BLaER1 (cell line): Measurements from ENCODE around the gene NUAK1.
"Not testable (repeated sequence)": the region's sequence is repeated elsewhere in the genome, so short reads cannot be mapped to it uniquely, and the experiment has no call there.

Experiments used
- H3K27ac ChIP-seq: shearing (Covaris generic); formaldehyde crosslinking; 2 replicates; pipeline ENCODE4 v1.8.1; 2022
- H3K27me3 ChIP-seq: shearing (Covaris generic); formaldehyde crosslinking; 2 replicates; pipeline ENCODE4 v1.8.1; 2022
- H3K36me3 ChIP-seq: shearing (Covaris generic); formaldehyde crosslinking; 2 replicates; pipeline ENCODE4 v1.8.1; 2022
- H3K4me1 ChIP-seq: shearing (Covaris generic); formaldehyde crosslinking; 2 replicates; pipeline ENCODE4 v1.8.1; 2022
- H3K4me2 ChIP-seq: shearing (Covaris generic); formaldehyde crosslinking; 2 replicates; pipeline ENCODE4 v1.8.1; 2022
- H3K4me3 ChIP-seq: shearing (Covaris generic); formaldehyde crosslinking; 2 replicates; pipeline ENCODE4 v1.8.1; 2022
- H3K9ac ChIP-seq: shearing (Covaris generic); formaldehyde crosslinking; 2 replicates; pipeline ENCODE4 v1.8.1; 2022
- H3K9me3 ChIP-seq: shearing (Covaris generic); formaldehyde crosslinking; 2 replicates; pipeline ENCODE4 v1.8.1; 2022
- H4K20me1 ChIP-seq: shearing (Covaris generic); formaldehyde crosslinking; 2 replicates; pipeline ENCODE4 v1.8.1; 2022
- Cebpa-rat ChIP-seq: shearing (Covaris generic); IDR thresholded peaks from 2 replicates; pipeline ENCODE4 v1.8.1; 2022

NUAK1 gene

DNA sequence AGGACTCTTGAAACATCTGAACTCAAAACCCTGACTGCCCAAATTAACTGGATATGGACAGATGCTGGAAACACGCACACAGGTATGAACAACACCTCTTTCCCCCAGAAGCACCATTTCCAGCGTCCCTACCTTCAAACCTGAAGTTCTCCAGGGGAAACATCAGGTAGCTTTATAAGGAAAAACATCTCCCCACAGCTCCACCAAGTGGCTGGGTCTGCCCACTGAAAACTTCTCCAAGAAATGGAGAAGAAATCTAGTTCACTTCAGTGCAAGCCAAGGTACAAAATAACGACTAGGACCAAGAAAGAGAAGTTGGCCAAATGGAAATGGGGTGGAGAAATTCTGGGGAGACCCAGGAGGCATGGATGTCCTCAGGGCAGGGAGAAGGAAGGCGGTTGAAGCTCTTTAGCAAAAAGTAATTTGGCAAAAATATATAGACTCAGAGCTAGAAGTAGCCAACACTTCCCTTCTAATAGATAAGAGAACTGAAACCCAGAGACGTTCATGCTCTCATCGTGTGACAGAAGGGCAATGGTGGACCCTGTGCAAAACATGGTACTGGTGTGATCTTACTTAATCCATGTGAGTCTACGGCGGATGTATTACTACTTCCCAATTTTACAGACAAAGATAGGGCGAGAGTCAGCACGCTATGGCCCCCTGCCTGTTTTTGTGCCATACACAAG, 10.5 kb upstream of the NUAK1 start:
- Histone ChIP-seq H3K9ac (no peak overlapping the region), H4K20me1 (no peaks in the 10 kb centered on the region), H3K27ac (no peak overlapping the region), H3K27me3 (no peaks in the 10 kb centered on the region), H3K4me3 (no peak overlapping the region), H3K4me1 (no peaks in the 10 kb centered on the region), H3K9me3 (no peaks in the 10 kb centered on the region), H3K36me3 (no peaks in the 10 kb centered on the region), H3K4me2 (no peak overlapping the region)
- TF ChIP-seq Cebpa-rat: no peak

DNA sequence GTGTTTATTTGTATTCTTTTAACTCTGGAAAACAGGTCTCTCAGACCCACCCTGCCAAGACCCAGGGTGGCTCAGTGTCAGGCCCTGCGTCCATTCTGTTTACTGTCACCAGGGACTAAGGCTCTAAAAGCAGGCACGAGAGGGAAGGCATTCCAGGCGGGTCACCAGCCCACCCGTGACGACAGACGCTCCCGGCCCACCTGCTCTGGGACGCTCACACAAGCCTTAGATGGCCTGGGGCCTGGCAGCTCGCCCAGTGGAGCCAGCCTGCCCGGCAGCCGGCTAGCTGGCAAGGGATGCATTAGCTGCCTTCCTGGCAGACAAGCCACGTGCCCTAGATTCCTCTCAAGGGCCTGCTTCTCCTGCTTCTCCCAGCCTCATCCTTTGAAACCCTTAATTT, 9.2 kb upstream of the NUAK1 start:
- Histone ChIP-seq H3K9ac (no peak overlapping the region), H4K20me1 (no peaks in the 10 kb centered on the region; the same call in 1 of the 2 replicates), H3K4me1 (0 out of 2 replicates have a peak, but pooled peaks cover under 1% of the 10 kb centered on the region), H3K27me3 (no peaks in the 10 kb centered on the region), H3K36me3 (no peaks in the 10 kb centered on the region), H3K4me3 (no peak overlapping the region), H3K9me3 (no peaks in the 10 kb centered on the region), H3K27ac (no peak overlapping the region), H3K4me2 (no peak overlapping the region)
- no peak for TF ChIP-seq Cebpa-rat

DNA sequence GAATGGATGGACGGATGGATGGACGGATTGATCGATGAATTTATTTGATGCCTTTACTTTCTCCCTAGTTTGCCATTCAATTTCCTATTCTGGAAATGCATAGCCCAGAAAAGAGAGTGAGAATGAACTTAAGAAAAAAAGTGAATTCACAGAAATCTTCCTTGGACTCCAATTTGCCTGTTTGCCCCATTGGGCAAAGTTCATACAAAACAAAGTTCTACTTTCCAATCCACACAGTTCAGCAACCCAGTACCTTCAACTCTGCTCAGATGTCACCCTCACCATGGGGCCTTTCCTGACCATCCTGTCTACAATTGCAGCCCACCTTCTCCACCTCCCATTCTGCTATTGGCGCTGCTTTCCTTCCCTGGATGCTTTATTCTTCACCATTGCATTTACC, 8.2 kb upstream of the NUAK1 start:
- H3K4me3 ChIP-seq: no peak overlapping the region
- peaks cover 10% of the 10 kb centered on the region; the same call in 1 of the 2 replicates for H3K4me1 ChIP-seq
- TF ChIP-seq Cebpa-rat: no peak
- H4K20me1 ChIP-seq: no peaks in the 10 kb centered on the region; the same call in 1 of the 2 replicates
- no peaks in the 10 kb centered on the region for H3K9me3 ChIP-seq
- no peaks in the 10 kb centered on the region for H3K36me3 ChIP-seq
- H3K27ac ChIP-seq: no peak overlapping the region
- no peak overlapping the region for H3K4me2 ChIP-seq
- no peak overlapping the region for H3K9ac ChIP-seq
- H3K27me3 ChIP-seq: no peaks in the 10 kb centered on the region

DNA sequence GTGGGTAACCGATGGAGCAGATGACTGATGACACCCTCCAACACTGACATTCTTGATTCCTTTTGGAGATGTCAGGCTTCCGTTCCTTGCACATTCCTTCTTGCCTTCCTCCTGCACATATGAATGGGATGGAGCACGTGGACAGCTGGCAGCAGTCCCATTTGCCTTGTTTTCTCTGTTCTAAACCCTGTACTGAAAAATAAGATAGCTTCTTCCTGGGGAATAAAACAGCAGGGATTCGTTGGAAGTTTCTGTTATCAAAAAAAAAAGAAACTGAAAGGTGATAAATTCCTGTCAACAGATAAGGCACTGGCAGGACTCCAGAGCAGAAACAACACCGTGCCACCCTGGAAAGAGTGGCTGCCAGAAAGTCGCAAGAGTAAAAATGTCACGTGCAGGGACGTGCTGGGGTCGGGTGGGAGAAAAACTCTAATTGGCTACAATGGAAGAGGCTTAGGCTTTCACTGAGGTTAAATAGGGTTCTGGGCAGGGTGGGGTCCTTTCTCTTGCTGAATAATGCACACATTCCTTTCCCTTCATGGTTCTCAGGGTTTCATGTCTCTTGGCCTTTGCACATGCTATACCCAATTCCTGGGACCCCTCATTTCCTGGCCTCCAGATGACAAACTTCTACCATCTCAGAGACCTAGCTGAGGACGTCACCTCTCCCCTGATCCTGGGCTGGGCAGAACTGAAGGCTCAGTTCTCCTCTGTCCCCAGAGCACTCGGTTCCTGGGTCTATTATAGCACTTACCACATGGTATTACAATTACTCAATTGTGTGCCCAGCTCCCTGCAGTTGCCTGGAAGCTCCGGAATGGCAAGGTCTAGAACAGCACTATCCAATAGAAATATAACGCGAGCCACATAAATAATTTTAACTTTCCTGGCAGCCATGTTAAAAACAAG, 7.0 kb upstream of the NUAK1 start:
- Histone ChIP-seq H3K9me3 (no peaks in the 10 kb centered on the region), H3K27ac (no peak overlapping the region), H4K20me1 (peaks cover 8% of the 10 kb centered on the region; the same call in 1 of the 2 replicates), H3K4me1 (peaks cover 20% of the 10 kb centered on the region), H3K4me2 (no peak overlapping the region), H3K9ac (no peak overlapping the region), H3K27me3 (no peaks in the 10 kb centered on the region), H3K4me3 (no peak overlapping the region), H3K36me3 (no peaks in the 10 kb centered on the region)
- TF ChIP-seq Cebpa-rat: no peak

DNA sequence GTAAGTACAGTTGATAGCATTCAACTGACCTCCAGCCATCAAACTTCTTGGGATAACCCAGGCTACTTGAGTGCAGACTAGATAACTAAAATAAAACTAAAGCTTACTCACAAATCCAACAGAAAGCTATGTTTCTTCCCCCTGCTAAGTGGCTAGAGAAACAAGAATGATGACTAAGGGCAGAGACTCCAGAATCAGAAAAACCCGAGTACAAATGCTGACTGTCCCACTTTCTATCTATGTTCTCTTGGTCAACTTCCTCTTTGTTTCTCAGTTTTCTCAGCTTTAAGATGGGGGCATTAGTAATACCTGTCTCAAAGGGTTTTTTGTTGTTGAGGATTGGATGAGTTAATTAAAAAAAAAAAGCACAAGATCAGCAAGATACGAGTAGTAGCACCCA, 6.1 kb upstream of the NUAK1 start:
- Histone ChIP-seq H3K27me3 (no peaks in the 10 kb centered on the region; the same call in 1 of the 2 replicates), H3K9me3 (no peaks in the 10 kb centered on the region), H3K27ac (no peak overlapping the region), H3K4me1 (peaks cover 30% of the 10 kb centered on the region), H3K36me3 (no peaks in the 10 kb centered on the region), H3K4me2 (no peak overlapping the region), H3K9ac (no peak overlapping the region), H3K4me3 (no peak overlapping the region), H4K20me1 (peaks cover 8% of the 10 kb centered on the region; the same call in 1 of the 2 replicates)
- no peak for TF ChIP-seq Cebpa-rat

DNA sequence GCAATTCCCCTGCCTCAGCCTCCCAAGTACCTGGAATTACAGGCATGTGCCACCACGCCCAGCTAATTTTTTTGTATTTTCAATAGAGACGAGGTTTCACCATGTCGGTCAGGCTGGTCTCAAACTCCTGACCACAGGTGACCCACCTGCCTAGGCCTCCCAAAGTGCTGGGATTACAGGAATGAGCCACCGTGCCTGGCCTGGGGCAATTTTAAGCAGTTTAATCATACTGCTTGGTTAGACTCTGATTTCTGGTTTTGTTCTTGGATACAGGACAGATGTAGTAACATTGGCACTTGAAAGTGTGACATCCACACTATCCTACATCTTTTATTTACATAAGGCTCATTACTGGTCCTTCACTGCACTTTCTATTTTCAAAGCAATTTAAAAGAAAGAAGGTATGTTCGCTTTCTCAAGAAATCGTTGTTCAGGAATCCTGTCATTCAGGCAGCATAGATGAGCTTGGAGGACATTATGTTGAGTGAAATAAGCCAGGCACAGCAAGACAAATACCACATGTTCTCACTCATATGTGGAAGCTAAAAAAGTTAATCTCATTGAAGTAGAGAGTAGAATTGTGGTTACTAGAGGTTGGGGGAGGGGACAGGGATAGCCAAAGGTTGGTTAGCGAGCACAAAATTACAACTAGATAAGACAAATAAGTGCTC, 4.0 kb upstream of the NUAK1 start:
- Histone ChIP-seq H3K27ac (no peak overlapping the region), H3K9ac (no peak overlapping the region), H3K27me3 (peaks cover 10% of the 10 kb centered on the region), H3K4me1 (peaks cover 41% of the 10 kb centered on the region), H3K9me3 (no peaks in the 10 kb centered on the region), H3K4me3 (no peak overlapping the region), H3K36me3 (no peaks in the 10 kb centered on the region), H3K4me2 (peak overlapping the region; percentile 7), H4K20me1 (peaks cover 8% of the 10 kb centered on the region; the same call in 1 of the 2 replicates)
- TF ChIP-seq Cebpa-rat: no peak

DNA sequence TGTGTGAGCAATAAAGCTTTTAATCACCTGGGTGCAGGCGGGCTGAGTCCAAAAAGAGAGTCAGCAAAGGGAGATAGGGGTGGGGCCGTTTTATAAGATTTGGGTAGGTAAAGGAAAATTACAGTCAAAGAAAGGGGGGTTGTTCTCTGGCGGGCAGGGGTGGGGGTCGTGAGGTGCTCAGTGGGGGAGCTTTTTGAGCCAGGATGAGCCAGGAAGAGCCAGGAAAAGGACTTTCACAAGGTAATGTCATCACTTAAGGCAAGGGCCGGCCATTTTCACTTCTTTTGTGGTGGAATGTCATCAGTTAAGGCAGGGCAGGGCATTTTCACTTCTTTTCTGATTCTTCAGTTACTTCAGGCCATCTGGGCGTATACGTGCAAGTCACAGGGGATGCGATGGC, 3.2 kb upstream of the NUAK1 start:
- Histone ChIP-seq H3K4me1 (peaks cover 48% of the 10 kb centered on the region), H3K27me3 (peaks cover 18% of the 10 kb centered on the region), H3K4me2 (peak overlapping the region; percentile 7; the same call in 1 of the 2 replicates)
- not testable (repeated sequence) for H3K9ac ChIP-seq, H3K9me3 ChIP-seq, H3K36me3 ChIP-seq, H3K4me3 ChIP-seq, H3K27ac ChIP-seq, H4K20me1 ChIP-seq

DNA sequence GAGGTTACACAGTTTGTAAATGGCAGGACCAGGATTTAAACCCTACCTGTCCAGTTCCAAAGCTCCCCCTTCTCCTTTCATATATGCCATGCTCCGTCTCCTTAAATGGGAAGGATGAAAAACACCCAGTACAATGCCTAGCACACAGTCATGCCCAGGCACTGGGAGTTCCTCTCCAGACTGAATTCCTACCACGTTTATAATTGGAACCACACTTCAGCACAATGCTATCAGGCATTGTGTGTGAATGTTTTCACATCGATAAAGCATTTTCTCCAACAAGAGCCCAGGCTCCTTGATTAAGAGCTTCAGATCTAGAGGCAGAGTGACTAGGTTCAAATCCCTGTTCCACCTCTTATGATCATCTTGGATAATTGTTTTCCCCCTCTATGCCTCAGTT, 2.7 kb upstream of the NUAK1 start:
- H3K9me3 ChIP-seq: no peaks in the 10 kb centered on the region
- H3K4me1 ChIP-seq: peaks cover 51% of the 10 kb centered on the region
- H3K9ac ChIP-seq: no peak overlapping the region
- peaks cover 8% of the 10 kb centered on the region; the same call in 1 of the 2 replicates for H4K20me1 ChIP-seq
- peak overlapping the region; percentile 95 for H3K4me2 ChIP-seq
- H3K36me3 ChIP-seq: no peaks in the 10 kb centered on the region
- no peak for TF ChIP-seq Cebpa-rat
- H3K4me3 ChIP-seq: no peak overlapping the region
- no peak overlapping the region for H3K27ac ChIP-seq
- peaks cover 22% of the 10 kb centered on the region for H3K27me3 ChIP-seq

DNA sequence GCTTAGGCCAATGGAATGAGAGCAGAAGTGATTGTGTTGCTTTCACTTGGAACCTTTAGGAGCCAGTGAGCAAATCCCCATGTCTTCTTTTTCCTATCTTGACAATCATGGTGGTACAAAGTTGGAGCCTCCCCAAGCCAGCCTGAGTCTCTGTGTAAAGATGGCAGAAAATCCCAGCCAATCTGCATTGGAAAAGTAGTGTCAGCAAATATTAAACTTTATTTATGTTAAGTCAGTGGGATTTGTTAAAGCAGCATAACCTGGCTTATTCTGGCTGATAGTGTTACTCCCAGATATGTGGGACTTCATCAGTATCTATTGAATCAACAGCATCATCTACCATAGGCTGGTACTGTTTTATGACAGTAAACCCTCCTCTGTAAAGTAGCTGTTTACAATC, 2.2 kb upstream of the NUAK1 start:
- H3K36me3 ChIP-seq: no peaks in the 10 kb centered on the region
- no peak overlapping the region for H3K4me3 ChIP-seq
- no peak for TF ChIP-seq Cebpa-rat
- H3K27me3 ChIP-seq: peaks cover 23% of the 10 kb centered on the region
- peak overlapping the region; percentile 95 for H3K4me2 ChIP-seq
- 0 out of 2 replicates have a peak overlapping the region, but pooled peaks have one; percentile 97 for H3K9ac ChIP-seq
- H3K4me1 ChIP-seq: peaks cover 55% of the 10 kb centered on the region
- peaks cover 8% of the 10 kb centered on the region; the same call in 1 of the 2 replicates for H4K20me1 ChIP-seq
- no peaks in the 10 kb centered on the region for H3K9me3 ChIP-seq
- no peak overlapping the region for H3K27ac ChIP-seq
